Measurements from ENCODE around the gene PWP2.
"Not testable (repeated sequence)": the region's sequence is repeated elsewhere in the genome, so short reads cannot be mapped to it uniquely, and the experiment has no call there.

PWP2 gene

DNA sequence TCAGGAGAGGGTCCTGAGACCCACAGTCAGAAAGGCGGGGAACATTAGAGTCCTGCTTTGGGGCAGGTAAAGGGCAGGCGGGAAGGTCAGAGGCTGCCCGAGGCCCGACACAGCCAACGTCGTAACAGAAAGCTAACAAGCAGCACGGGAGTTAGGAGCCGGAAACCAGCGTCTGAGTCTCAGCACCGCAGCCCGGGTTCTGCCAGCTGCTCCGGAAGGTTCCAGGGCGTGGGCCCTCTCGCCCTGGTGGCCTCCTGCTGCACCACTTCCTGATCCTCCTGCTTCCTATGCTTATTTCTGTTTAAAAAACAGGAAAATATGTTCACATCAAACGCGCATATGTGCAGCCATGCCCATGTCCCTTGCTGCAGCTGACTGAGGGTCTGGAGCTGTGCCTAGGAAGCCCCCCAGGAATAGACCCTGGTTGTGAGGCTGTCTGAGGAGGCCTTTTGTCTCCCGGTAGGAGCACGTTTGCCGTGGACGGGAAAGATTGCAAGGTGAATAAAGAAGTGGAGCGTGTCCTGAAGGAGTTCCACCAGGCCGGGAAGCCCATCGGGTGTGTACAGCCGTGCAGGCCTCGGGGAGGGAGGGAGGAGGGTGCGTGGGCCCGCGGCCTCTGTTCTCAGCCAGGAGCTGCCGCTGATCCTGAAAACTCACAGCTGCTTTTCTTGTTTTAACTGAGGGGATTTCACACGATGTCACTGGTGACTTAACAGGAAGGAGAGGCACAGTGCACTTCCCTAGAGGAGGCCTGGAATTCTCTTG lies 32.8 kb downstream of the PWP2 start:
- DNase-seq = not testable (repeated sequence)

DNA sequence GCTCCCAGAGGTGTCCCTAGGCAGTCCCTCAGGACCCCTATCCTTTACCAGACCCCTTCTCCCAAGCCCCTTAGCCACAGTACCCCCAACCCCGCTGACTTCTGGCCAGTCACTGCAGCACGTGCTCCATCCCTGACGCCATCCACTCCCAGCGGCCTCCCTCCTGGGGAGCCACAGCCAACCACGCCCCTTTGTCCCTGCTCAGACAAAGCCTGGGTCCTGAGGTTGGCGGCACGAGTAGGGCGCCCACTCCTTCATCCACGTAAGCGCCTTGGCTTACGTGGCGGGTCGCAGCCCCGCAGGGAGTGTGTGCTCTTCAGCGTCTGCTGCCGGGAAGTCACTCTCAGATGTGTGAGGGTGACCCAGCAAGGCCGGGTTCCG lies 33.3 kb downstream of the PWP2 start:
- not testable (repeated sequence) for DNase-seq

DNA sequence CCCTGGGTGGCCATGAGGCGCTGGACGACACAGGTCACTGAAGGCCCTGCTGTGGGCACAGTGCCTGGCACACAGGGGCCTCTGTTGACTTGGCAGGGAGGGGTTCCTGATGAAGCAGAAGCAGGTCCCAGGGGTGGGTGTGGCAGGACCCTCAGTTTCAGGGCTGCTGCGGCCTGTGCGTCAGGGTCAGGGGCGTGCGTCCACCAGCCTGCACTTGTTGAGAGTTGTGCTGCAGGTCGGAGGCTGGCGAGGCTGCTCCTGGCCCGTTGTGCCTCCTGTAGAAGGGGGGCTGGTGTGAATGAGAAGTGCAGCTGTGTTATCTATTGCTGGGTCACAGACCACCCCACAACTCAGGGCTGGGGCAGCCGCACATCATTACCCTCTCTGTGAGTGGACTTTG lies 35.3 kb downstream of the PWP2 start:
- not testable (repeated sequence) for DNase-seq

DNA sequence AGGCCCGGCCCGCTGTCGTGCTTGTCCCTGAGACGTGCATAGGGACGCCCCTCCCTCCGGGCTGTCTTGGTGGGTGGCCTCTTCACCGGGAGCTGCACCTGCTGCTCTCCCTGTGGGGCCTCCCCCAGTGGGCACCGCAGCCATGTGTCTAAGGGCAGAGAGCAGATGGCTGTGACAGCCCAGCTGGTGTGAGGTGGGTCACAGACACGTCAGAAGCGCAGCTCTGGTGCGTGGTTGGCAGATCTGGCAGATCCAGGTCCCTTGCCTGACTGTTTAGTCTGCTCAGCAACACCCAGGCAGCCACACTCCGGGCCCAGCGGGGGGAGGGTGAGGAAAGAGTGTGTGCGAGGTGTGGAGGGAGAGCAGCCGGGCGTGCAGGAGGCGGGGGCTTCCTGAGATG lies 36.2 kb downstream of the PWP2 start:
- not testable (repeated sequence) for DNase-seq

DNA sequence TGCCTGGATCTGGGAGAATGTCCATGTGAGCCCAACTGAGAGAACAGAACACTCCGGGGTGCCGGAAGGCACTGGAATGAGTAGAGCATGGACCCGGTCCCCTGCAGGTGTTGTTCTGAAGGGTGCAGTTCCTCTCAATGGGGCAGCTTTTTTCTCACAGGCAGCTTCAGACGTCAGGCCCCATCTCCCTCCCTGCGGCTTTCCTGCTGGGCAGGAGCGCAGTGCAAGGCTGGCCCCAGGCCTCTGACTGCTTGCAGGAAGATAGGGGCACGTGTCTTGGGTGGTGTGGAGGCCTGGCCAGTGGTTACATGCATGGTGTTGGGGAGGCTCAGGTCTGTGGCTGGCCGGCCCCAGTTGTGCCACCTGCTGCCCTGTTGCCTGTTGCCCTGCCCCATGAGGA lies 36.8 kb downstream of the PWP2 start:
- DNase-seq = not testable (repeated sequence)

DNA sequence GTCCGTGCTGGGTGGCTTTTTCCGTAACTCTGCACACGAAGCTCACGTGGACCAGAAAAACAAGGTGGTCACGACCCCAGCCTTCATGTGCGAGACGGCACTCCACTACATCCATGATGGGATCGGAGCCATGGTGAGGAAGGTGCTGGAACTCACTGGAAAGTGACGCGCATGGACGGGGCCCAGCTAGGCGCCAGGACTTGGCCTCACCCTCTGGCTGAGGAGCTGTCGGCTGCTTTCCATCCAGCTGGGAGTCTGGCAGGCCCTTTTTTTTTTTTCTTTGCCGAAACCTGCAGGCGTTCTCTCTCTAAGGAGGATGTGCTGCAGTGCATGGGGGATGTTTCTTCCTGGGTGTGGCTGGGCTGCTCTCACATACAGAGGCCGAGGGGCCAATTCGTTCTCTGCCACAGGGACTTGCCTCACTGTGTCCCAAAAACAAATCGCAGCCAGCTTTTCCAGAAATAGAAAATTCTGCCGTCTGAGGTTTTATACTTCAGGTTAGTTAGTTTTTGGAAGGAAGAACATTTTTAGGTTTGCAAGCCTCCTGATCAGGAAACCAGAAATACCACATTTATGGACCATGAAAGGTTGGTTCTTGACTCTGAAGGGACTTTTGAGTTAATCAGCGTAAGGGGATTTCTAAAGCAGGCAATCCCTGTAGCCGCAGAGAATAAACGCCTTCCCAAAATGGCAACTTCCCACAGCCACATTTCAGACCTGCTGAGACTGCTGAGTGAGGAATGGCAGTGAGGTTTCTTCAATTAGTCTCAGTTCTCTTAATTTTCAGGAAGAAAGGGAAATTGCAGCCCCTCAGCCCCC lies 37.8 kb downstream of the PWP2 start:
- not testable (repeated sequence) for DNase-seq

DNA sequence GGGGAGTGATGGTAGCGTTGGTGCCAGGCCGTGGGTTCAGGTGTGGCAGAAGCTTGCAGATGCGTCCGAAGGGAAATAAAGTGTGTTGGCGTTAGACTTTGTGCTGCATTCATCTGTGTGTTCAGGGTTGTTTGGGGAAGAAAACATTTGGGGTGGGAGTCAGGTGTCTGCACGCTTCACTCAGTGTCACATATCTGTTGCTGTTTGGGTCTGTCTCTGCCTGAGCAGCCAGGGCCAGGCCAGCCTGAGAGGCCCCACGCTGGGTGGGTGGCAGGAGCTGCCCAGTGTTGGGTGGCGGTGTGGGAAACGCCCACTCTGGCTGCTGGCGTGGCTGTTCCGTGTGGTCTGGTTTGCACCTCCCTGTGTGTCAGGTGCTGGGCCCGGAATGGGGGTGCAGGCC lies 38.4 kb downstream of the PWP2 start:
- not testable (repeated sequence) for DNase-seq

DNA sequence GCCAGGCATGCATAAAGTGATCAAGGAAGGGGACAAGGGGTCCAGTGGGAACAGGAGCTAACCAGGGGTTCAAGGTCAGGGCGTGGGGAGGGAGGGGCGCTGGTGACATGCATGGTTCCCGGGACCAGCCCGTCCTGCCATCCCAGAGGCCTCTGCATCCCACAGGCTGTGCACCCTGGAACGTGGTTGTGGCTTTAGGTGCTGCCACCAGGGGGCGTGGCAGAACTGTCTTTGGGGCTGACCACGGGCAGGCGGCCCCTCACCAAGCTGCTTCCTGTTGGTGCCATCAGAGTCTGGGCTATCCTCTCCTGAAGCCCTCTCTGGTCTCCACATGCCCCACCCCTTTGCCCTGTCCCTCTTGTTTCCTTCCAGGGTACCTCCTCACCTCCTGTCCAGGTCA lies 39.9 kb downstream of the PWP2 start:
- not testable (repeated sequence) for DNase-seq

DNA sequence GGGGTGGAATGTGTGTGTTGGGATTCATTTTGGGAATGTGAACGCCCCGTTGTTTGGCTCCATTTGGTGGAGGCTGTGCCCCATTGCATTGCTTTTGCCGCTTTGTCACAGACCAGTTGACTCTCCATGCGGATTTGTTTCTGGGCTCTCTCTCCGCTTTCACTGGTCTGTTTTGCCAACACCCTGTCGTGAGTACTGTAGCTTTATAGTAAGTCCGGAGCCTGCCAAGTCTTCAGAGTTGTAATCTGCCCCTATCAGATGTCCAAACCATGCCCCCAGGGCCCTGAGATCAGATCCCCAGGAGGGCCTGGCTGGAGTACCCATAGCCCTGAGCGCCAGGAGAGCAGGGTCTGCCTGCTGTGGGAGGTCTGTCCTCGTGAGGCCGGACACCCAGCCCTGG lies 43.1 kb downstream of the PWP2 start:
- DNase-seq = not testable (repeated sequence)

DNA sequence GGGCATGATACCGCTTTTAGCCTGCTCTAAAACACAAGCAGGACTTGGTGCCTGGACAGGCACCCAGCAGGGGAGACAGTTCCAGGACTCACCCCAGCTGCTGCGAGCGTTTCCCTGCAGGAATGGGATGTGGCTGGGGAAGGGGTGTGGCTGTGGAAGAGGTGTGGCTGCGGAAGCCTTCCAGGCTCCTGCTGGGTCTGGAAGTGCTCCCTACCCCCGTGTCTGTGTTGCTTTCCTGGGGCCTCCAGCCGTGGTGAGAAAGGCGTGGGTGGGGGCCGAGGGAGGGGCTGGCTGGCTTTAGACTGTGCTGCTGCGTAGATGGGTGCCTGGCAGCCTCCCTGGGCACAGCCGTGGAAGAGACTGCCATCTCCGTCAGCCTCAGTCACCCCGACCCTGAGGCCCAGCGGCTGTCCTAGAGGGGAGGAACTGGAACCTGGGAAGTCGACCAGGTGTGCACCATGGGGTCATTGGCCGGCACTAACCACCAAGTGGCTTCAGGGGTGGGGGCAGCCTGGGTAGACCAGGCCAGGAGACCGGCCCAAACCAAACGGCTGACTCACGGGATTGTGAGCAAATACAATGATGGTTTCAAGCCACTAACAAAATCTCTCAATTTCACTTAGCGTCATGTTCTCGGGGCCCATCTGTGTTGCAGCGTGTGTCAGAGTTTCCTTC lies 46.2 kb downstream of the PWP2 start:
- DNase-seq = not testable (repeated sequence)

DNA sequence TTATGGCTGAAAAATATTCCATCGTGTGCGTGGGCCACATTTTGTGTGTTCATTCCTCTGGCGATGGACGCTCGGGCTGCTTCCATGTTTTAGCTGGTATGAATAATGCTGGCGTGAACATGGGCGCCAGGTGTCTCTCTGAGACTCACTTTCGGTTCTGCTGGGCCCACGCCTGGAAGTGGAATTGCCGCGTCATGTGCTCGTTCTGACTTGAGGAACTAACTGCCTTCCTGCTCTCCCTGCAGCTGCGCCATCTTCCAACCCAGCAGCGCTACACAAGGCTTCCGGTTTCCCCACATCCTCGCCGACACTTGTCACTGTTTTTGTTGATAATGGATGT lies 46.7 kb downstream of the PWP2 start:
- DNase-seq = not testable (repeated sequence)

DNA sequence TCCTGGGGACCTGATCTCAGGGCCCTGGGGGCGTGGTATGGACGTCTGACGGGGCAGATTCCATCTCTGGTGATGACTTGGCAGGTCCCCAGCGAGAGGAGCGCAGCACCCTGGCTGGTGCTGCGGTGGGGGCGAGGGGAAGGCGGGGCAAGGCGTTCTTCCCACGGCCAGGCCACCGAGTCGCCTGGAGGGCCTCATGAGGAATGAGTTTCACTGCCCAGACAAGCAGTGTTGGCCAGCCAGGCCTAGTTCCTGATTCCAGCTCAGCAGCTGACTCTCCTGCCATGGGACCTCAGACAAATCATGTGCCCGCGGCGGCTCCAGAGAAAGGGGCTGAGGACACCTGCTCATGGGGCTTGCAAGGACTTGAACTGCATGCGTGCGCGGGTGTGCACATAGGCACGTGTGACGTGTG lies 47.6 kb downstream of the PWP2 start:
- DNase-seq = not testable (repeated sequence)

DNA sequence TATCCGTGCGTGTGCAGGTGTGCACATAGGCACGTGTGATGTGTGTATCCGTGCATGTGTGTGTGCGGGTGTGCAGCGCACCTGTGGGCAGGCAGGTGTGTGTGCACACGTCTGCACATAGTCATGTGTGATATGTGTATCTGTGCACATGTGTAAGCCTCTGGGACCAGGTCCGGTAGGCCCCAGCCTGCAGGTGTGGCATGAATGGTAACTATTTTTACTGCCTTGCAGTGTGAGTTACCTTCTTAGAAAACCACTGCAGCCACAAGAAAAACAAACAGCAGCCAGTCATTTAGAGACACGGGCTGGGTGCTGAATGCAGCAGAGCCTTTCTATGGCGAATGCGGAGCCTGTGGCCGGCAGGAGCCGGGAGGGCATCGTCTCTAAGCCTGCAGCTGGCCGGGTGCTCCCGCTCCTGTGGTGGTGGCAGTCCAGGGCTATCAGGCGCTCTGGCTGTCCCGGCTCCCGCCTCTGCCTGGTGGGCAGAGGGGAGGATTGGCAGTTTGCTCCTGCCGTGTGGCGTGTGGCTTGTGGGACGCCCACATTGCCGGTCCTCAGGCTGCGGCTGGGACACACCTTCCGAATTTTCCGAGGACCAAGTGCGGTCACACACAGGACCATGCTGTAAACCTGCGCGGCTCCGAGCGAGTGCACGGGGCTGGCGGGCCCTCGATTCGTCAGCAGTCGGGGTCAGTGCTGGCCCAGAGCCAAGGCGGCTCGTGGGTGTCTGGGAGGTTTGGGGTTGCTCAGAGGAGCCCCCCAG lies 48.2 kb downstream of the PWP2 start:
- DNase-seq = not testable (repeated sequence)

DNA sequence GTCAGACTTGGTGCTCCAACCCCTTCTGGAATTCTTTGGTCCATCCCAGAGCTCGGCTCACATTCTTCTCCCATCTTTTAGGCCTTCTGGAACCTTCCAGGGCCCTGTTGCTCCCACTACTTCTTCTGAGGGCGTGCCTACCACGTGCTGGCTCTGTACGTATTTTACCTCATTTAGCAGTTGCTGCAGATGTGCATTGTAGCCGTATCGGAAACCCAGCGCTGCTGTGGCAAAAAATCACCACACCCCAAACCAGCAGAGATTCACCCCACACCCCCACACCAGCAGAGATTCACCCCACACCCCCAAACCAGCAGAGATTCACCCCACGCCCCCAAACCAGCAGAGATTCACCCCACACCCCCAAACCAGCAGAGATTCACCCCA lies 48.8 kb downstream of the PWP2 start:
- not testable (repeated sequence) for DNase-seq

DNA sequence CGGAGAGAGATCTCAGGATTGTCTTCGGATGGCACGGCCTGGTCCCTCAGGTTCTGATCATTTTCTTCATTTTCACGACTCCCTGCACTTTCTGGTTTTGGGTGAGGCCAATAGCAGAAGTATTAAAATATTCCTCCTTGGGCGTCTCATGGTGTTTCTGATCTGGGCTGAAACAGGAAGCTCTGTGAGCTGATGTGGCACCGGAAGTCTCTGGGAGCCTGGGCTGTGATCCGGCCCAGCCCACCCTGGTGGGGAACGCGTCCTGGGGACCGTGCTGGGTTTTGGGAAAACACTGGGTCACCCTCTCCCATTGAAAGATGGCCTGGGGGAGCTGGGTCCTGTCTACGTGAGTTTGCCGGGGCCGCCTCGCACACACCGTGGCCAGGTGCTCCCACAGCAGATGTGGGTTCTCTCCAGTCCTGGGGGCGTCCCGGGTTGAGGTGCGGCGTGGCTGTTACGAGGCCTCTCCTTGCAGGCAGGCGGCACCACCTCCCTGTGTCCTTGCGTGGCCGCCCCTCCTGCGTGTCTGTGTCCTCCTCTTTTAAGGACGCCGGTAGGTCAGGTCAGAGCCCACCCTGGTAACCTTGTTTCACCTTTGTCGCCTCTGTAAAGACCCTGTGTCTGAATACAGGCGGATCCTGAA lies 50.4 kb downstream of the PWP2 start:
- not testable (repeated sequence) for DNase-seq

DNA sequence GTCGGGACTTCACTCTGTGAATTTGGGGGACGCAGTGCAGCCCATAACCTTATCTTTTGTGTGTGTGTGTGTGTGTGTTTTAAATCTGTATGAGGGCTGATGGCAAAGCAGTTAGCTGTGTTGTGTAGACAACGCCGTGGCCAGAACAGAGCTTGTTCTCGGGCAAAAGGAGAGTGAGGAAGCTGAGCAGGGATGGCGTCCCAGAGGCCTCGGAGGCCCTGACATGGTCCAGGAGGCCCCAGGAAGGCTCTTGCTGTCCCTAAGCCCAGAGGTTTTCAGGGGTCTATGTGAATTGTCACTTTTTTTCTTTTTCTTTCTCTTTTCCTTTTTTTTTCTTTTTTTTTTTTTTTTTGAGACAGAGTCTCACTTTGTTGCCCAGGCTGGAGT lies 50.9 kb downstream of the PWP2 start:
- not testable (repeated sequence) for DNase-seq

DNA sequence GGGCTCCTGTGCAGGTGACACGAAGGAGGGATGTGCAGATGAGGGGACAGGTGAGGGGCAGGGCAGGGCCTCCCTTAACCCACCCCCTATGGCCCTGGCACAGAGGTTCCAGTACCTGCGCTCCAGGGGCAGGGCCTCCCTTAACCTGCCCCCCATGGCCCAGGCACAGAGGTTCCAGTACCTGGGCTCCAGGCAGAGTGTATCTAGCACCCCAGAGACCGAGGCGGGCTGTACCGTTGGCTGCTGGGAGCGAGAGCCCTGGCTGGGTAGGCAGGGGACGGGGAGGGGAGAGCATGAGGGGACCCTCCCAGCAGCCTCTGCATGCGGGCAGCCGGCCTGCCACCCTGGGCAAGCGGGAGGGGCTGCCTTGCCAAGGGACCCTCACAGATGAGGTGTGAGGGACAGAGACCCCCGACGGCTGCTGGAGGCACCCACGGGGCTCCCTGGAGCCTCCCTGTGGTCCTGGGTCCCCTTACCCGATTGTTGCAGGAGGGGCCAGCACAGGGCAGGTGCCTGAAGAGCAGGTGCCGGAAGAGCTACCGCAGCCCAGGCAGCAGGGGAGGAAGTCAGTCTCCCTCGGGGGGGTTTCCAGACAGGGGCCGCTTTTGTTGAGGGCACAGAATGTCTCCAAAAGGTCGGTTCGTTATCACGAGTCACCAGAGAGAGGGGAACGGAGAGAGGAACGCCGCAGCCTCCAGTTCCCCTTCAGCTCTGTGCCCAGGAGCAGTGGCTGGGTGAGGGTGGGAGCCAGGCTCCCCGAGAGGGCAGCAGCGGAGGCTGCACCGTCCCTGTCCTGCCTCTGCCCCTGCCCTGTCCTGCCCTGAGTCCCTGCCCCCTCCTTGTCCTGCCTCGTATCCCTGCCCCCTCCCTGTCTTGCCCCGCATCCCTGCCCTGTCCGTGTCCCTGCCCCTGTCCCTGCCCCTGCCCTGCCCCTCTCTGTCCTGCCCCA lies 52.4 kb downstream of the PWP2 start:
- DNase-seq = not testable (repeated sequence)

DNA sequence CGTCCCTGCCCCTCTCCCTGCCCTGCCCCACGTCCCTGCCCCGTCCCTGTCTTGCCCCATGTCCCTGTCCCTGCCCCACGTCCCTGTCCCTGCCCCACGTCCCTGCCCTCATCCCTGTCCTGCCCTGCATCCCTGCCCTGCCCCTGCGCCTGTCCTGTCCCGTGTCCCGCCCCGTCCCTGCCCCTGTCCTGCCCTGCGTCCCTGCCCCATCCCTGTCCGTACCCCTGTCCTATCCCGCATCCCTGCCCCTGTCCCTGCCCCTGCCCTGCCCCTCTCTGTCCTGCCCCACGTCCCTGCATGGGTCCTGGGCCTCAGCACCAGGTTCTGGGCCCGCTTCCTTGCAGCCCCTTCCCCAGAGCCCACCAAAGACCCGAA lies 53.1 kb downstream of the PWP2 start:
- not testable (repeated sequence) for DNase-seq

DNA sequence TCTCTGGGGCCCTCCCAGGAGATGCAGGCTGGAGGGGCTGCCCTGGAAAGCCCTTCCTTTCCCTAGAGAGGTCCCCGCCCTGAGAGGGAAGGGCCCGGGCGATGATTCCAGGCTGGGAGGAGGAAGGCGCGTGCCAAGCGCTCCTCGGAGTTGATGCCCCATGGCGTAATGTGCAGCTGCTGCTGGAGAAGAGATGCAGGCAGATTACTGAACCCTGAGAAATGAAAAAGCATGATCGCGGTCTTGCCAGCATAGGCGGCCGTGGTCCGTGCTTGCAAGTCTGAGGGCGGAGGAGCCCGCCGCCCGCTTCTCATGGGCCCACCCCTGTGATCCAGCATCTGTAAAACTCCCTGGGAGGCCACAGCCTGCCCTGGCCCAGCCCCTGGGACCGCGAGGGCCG lies 53.6 kb downstream of the PWP2 start:
- not testable (repeated sequence) for DNase-seq

DNA sequence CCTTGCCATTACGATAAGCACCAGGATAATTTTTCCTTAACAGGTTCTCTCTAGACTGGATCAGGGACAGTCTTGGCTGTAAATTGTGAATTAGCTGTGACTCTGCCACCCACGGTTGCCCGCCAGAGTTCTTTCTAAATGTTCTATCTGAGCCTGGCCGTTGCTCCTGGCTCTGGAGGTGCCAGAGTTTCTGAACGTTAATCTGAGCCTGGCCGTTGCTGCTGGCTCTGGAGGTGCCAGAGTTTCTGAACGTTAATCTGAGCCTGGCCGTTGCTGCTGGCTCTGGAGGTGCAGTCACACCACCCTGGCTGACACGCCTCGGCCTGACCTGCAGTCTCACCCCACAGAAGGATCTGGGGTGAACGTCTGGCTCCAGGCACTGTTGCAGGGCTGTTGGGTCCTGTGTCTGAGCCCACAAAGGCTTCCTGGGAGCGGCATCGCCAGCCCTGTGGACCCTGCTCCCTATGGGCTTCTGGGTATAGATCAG lies 56.0 kb downstream of the PWP2 start:
- DNase-seq = not testable (repeated sequence)

DNA sequence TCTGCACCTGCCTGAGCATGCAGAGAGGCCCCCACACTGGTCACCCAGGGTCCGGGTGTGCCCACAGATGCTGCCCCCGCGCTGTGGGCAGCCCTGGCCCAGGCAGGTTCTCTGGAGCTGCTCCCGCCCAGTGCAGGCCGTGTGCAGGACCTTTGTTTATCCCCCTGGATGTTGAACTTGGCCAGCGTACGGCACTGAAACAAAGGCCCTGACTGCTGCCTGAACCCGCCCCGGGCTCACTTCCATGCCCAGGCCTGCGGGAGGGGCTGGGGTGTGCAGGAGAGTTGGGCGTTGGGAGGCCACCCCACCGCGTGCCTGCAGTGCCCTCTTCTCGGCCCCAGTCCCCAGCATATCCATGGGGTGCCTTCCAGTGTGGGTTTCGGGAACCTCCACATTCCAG lies 58.7 kb downstream of the PWP2 start:
- not testable (repeated sequence) for DNase-seq
